VCaP (cell line): Measurements from ENCODE around the gene SLC34A3.
A peak's percentile ranks its signal among the peaks of the same experiment; 100 is the strongest.

Experiments used
- H3K27ac ChIP-seq: fragments of 450-650 bp; 2 replicates; pipeline ENCODE4 v1.5.1; 2017
- TF ChIP-seq, protein P1 (sequence below): fragments of 450-650 bp; conservative IDR thresholded peaks from 2 replicates; pipeline ENCODE4 v1.5.1; 2017; ENCODE audit warnings: mild to moderate bottlenecking, moderate library complexity

SLC34A3 gene

DNA sequence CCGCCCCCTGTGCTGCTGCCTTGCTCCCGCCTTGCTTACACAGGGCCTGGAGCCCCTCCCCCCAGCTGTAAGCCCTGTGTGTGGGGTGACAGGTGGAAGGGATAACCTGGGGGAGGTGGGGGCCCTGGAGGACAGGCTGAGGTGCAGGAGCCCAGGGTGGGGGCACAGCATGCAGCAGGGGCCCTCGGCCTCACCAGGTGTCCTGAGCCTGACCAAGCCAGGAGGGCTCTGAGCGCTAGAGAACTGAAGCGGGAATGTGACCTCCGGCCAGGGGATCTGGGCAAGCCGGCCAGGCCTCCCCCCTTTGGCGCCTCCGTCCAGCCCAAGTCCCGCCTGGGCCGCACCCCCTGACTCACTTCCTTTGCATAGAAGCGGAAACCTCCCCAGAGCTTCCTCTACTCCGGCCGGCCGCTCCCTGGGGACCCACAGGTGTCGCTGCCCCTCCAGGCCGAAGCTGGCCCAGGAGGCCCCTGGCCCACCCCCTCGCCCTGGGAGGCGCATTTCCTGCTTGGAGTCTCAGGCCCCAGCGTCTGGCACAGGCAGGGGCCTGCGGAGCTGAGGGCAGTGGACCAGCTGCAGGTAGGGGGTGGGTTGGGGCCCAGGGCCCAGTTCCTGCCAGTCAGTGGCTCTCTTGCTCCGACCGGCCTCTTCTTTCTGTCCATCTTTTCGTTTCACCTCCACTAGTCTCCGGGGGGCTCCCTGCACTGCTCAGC lies 46.8 kb downstream of the SLC34A3 start, which contains the start of gene TOR4A:
TSS of gene TOR4A (plus strand) at position 398 of the 713 bp plus-strand sequence. CDS start 964 bp downstream, outside the sequence.
- no peak within 1 kb of the TSS for H3K27ac ChIP-seq

DNA sequence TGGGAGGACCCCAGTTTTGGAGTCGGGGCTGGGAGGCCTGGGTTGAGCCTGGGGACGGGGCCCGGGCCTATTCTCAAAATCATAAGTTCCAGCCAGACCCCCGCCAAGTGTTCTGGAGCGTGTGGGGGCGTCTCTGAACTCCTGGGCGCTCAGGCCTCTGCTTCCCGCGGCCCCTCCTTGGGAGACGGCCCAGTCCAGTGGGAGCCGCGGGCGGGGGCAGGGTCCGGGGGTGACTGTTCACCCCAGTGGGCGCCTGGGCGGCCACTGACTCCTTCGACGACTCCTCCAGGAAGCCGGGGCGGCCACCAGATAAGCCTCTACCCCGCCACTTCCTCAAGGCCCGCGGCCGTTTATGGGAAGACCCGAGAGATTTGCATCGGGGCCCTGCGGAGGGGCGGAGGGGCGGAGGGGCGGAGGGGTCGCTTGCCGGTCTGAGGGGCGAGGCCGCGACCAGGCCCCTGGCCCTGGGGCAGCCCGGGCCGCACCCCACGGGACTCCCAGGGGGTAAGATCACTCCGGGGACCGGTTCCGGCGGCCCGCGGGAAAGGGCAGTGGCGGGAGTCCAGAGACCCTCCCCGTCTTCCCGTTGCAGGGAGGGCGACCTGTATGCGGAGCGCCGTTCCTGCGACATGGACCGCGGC lies 47.5 kb downstream of the SLC34A3 start:
- no peak overlapping the region for H3K27ac ChIP-seq
- TF ChIP-seq, protein P1, sequence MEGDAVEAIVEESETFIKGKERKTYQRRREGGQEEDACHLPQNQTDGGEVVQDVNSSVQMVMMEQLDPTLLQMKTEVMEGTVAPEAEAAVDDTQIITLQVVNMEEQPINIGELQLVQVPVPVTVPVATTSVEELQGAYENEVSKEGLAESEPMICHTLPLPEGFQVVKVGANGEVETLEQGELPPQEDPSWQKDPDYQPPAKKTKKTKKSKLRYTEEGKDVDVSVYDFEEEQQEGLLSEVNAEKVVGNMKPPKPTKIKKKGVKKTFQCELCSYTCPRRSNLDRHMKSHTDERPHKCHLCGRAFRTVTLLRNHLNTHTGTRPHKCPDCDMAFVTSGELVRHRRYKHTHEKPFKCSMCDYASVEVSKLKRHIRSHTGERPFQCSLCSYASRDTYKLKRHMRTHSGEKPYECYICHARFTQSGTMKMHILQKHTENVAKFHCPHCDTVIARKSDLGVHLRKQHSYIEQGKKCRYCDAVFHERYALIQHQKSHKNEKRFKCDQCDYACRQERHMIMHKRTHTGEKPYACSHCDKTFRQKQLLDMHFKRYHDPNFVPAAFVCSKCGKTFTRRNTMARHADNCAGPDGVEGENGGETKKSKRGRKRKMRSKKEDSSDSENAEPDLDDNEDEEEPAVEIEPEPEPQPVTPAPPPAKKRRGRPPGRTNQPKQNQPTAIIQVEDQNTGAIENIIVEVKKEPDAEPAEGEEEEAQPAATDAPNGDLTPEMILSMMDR = no peak

More for the DNA sequence above, 46.8 kb downstream of the SLC34A3 start, which contains the start of gene TOR4A:
- TF ChIP-seq, protein P1 = no peak

DNA sequence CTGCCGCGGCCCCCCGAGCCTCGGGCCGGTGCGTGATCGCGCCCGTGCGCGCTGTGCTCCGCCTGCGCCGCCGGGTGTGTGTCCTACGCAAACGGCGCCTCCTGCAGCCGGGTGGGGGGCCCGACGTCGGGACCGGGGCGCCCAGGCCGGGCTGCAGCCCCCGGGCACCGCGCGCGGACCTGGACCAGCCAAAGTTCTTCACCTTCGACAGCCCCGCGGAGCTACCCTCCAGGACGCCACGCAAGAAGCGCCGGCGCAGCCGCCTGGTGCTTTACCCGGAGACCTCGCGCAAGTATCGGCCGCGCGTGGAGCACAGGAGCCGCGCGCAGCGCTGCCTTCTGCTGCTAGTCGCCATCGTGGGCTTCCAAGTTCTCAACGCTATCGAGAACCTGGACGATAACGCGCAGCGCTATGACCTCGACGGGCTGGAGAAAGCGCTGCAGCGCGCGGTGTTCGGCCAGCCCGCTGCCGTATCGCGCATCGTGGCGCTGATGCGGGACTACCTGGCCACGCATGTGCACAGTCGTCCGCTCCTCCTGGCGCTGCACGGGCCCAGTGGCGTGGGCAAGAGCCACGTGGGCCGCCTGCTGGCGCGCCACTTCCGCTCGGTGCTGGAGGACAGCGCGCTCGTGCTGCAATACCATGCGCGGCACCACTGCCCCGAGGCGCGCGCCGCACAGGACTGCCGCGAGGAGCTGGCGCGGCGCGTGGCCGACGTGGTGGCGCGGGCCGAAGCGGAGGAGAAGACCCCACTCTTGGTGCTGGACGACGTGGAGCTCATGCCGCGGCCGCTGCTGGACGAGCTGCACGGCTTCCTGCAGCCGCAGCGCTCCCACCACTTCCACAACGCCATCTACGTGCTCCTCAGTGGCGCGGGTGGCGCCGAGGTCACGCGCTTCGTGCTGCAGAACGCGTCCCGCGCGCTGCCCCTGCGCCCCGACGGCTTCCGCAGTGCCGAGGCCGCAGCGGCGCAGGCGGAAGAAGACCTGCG lies 48.3 kb downstream of the SLC34A3 start:
- TF ChIP-seq, protein P1 = no peak
- H3K27ac ChIP-seq = no peak overlapping the region

DNA sequence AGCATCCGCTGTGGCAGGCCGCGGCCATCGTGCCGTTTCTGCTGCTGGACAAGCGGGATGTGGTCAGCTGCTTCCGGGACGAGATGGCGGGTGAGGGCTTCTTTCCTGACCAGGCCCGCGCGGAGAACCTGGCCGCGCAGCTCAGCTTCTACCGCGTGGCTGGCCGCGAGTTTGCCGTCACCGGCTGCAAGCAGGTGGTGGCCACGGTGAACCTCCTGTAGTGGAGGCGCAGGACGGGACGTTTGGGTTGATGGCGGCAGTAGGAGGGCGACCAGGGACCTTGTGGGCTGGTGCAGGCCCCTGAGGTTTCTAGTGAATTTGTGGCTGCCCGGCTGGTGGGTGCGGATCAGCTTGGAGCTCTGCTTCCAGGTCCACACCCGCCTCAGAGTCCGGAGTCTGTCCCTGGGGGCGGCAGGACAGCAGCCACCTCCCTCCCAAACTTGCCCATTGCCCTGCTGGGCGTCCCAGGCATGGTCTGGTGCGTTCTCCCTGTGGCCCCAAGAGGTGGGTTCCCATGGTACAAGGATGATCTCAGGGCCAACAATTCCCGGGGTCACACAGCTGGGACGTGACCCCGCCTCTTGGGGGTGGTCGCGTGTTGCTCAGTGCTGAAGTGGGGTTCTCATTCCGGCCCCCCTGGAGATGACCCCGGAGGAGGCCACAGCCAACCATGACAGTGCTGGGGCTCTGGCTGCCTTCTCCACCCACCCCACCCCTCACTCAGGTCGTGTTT lies 49.2 kb downstream of the SLC34A3 start:
- TF ChIP-seq, protein P1 = no peak
- H3K27ac ChIP-seq = no peak overlapping the region

DNA sequence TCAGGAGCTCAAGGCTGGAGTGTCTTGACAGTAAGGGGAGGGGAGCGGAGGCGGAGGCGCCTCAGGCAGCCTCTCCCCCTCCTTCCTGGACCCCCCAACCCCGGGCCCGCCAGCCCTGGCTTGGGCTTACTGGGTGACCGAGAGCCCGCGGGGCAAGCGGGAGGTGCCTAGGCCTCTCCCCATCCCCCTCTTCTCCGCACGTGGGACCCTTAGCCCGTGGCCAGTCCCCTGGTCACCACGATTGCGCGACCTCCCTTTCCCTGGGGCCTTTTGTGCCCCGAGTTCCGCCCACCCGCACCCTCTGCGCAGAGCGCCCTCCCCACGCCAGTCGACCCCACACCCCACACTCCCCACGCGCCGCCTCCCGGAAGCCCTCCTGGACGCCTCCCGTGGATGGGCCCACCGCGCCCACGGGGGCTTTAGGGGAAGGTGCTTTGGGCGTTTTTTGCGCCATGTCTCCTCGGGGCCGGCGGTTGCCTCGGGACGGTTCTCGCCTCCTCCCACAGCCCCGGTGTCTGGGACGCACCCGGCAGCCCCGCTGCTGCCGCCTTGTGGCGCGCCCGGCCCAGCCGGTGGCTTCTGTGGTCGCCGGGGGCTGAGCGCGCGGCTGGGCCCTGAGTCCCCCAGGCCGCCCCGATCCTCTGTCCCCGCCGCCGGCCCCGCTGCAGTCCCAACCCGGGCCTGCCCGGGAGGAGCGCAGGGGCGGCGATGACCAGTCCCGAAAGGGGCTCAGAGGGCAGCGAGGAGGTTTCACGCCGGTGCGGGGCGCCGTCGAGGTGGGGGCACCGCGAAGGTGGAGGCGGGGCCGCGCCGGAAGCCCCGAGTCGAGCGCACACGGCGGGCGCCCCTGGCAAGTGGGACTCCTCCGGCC lies 50.0 kb downstream of the SLC34A3 start:
- peak overlapping the region; percentile 79 for H3K27ac ChIP-seq
- TF ChIP-seq, protein P1 = no peak

DNA sequence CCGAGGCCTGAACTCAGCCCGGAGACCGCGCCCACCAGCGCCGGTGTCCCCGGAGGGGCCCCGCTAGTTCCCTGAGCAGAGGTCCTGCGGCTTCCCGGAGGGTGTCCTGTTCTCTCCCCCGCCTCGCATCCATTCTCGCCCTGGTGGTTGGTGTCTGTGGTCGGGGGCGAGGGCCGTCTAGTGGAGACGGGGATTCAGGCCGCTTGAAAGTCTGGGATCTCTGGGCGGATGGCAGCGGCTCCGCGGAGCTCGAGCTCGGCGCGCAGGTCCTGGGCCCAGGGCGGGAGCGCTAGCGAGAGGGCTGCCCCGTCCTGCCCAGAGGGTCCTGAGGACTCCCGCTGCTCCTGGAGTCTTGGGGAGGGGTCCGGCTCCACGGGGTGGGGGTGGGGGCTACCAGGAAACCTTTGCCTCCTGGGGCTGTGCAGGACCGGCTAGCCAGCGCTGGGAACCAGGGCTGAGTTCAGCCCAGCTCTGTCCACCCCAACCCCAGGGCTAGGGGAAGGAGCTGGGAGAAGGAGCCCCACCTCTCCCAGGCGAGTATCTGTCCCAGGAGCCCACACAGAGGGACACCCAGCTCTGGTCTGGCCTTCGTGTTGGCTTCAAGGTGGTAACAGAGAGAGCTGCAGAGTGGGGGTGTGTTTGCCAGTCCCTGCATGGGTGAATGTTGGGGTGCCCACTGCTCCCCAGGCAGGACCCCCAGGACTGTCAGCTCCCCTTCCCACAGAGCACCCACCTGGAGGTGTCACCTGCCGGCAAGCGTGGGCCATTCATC lies 50.8 kb downstream of the SLC34A3 start:
- TF ChIP-seq, protein P1 = no peak

More for the DNA sequence above, 50.8 kb downstream of the SLC34A3 start:
- peak overlapping the region; percentile 79 for H3K27ac ChIP-seq
